Mesenteric fat pad (tissue), 1 donor: ENCODE results near the gene RHCE. TPM values are rescaled to one million over a fixed set of nuclear protein-coding genes. Genes with fewer than 3 reads are reported as not detected.
"Not testable (repeated sequence)": the region's sequence is repeated elsewhere in the genome, so short reads cannot be mapped to it uniquely, and the experiment has no call there.

ENCODE experiments used
- DNase-seq: peaks from one replicate; pipeline ENCODE4 v3.0.0-alpha.2; 2020; ENCODE audit warnings: low spot score
- total RNA-seq: library from RNA; stranded (reverse); fragmentation: NEBNext Ultra II Directional; extraction: Animal tissue kit (Norgen Biotek cat#: 25700); gene quantifications from one replicate; pipeline ENCODE4 v1.2.1, GENCODE V29; 2021
- donor health status: DM: yes; HTN: yes; CAD: no.

RHCE gene
- total RNA-seq, 1 donor from 2014 or later, result not detected

- no peak for DNase-seq
Measured at GRCh38 chr1:25433389-25434186, 13.0 kb upstream of the RHCE start.

DNA sequence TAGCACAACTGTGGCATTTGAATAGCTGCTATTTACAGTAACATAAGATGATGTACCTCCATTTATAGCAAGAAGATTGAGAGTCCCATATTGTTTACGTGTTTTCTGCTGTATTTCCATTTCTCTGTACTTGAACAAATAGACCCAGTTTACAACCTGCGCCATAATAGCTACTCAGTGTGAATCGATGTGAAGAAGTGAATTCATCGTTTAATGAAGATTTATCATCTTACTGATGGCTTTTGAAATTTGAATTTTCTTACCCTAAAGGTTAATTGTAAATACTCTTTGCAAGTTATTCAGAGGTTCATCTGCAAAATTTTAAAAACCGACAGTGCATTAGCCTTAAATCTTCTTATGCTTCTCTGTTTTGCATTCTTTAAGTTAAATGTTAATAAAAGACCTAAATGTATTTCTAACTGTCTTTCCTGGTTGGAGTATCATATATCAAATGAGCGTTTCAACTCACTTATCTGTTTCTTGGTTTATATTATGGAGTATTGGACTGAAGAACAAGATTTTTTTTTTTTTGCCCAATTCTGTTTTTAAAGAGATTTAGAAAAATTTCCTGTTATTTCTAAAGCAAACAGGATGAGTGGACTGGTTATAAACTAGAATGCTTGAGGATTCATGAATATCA is 12.2 kb upstream of the RHCE start:
- DNase-seq, result no peak

DNA sequence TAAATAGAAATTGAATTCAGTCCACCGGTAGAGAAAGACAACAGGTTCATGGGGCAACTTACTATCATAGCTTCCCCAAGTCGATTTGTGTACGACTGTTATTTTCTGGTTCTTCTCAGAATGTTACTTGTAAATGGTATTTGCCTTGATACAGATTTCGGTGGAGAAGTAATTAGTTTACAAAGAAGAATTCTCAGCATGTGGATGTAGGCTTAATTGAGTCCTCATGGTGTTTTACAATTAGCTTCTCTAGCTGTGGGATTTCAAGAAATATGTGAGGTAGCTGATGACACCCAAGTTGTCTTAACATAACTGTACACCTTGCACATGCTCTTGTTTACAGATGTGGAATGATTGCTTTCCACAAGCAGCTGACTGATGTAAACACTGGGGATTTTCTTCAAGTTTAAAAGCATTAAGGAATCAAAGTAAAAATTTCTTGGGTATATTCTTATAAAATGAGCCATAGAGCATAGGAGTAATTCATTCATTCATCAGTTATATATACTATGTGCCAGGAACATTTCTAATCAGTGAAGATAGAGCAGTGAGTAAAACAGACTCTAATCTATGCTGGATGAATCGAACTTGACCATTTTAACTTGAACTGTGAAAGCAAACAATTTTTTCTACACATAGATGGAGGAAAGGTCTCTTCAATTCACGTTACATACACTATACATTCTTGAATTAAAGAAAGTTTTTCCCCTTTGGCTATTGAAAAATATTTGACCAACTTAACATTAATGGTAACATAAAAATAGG is 11.5 kb upstream of the RHCE start:
- no peak for DNase-seq

GRCh38 chr1:25430967-25431881 is 10.6 kb upstream of the RHCE start:
- no peak for DNase-seq

GRCh38 chr1:25430073-25430966 is 9.7 kb upstream of the RHCE start, which contains the start of gene MACO1:
MACO1 (plus strand) TSS chr1:25430897; CDS start chr1:25431099, 202 bp downstream.
- peak; percentile 99 for DNase-seq

DNA sequence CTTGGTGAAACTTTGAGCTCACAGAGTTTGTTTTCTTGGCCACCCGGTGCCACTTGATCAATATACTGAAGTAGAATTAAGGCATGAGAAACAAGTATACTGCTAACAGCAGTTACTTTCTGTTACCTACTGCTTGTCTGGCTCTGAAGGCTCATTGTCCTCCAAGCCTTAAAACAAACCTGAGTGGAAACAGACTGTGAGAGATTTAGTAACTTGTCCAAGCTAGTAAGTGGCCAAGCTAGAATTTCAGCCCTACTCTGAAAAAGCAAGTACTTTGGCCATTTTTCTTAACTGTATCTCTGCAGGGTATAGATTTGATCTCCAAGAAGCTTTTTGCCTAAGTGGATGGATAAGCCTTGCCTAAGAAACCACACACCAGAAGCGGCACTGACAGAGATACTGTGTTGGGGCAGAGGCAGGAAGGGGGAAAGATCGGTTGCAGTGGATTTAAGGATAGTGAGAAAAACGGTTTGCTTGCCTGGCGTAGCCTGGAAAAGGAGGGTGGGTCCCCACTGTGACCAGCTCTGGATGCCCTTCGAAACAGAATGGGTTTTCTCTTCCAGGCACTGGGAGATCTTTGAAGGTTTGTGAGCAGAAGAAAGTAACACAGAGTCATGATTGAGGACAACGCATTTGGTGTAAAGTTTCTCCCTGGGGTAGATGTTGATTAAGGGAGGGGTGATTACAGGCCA is 8.0 kb upstream of the RHCE start:
- DNase-seq, result no peak

DNA sequence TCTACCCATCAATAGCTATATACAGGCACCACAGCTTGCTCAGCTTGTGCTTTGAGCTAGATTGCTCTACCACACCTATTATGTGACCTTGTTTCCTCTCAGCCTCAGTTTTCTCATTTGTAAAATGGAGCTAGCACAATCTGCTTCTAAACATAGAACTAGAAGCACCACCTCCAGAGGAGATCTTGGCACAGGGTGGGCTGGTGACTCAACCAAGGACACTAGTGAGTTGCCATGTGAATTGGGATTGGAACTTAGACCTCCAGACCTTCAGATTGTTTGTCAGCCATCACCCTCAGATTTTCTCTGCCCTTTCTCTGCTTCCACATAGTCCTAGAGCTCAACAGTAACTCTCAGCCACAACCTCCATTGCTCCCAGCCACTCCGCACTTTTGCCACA is 7.1 kb upstream of the RHCE start:
- no peak for DNase-seq

DNA sequence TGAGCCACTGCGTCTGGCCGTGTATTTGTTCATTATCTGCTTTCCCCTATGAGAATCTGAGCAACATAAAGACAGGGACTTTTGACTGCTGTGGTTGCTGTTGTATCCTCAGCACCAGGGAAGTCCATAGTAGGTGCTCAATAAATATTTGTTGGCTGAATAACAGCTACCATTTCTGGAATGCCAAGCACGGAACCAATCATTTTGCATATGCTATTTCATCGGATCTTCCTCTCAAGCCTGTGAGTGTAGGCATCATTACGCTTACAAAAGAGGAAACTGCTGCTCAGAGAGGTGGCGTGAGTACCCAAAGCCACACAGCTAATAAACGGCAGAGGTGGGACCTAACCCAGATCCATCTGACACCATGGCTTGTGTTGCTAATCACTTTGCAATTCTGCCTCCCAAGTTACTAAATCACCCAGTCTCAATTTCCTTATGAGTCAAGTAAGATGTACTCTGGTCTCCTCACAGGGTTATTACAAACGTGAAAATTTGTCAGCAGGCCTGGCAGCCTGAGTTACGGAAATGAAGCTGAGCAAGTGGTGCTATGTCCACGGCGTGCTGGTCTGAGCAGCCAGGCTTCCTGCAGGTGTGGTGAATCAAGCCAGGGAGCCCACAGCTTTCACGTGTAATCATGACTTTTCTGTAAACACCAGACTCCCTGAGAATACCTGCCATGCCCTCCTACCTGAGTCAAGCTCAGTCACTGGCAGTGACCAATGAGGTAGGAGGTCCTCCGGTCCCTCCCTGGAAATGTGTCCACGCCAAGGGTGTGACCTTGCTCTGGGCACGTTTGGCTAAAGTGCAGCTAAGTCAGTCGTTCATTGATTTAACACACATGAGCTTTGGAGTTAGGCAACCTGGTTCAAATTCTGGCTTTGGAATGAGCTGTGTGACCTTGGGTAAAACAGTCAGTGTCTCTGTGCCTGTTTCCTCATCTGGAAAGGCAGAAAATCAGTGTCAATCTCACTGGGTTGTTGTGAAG is 4.8 kb upstream of the RHCE start:
- DNase-seq, result no peak

GRCh38 chr1:25423206-25423605 is 2.6 kb upstream of the RHCE start:
- DNase-seq, result not testable (repeated sequence)

DNA sequence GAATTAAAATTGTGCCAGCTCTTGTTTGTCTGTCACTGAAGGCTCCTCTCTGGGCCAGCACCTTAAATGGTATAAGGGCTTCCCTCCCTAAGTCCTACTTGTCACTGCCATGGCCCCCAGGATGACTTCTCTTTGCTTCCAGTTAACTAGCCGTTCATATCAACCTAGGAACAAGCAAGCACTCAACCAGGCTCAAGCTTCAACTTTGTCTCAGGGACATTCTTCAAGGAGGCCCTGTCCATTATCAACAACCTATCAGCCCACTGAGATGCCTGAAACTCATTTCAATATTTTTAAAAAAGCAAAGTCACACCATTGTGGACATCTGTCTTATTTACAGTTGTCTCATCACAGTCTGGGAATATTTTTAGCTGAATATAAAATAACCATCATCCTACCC is 1.3 kb downstream of the RHCE start:
- not testable (repeated sequence) for DNase-seq

DNA sequence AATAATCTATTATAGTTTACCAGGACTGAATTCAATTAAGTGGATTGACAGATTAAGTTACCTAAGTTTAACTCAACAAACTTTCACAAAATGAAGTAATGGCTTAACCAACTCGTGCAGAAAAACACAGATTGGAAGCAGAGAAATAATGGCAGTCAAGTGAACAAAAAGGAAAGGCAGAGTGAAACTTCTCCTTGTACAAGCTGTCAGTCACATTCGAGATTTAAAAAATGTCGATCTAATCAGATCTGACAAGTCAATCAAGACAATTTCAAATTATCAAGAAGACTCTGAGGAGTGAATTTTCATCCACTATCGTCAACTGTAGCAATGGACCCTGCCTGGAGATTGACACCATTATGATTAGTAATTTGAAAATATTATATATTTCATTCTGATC is 3.3 kb downstream of the RHCE start:
- not testable (repeated sequence) for DNase-seq

GRCh38 chr1:25414578-25414977 is 6.0 kb downstream of the RHCE start:
- not testable (repeated sequence) for DNase-seq

- DNase-seq, result not testable (repeated sequence)
Measured at GRCh38 chr1:25414157-25414556, 6.5 kb downstream of the RHCE start.

GRCh38 chr1:25412872-25413623 is 7.6 kb downstream of the RHCE start:
- not testable (repeated sequence) for DNase-seq

- not testable (repeated sequence) for DNase-seq
Measured at GRCh38 chr1:25409641-25410427, 10.8 kb downstream of the RHCE start.

DNA sequence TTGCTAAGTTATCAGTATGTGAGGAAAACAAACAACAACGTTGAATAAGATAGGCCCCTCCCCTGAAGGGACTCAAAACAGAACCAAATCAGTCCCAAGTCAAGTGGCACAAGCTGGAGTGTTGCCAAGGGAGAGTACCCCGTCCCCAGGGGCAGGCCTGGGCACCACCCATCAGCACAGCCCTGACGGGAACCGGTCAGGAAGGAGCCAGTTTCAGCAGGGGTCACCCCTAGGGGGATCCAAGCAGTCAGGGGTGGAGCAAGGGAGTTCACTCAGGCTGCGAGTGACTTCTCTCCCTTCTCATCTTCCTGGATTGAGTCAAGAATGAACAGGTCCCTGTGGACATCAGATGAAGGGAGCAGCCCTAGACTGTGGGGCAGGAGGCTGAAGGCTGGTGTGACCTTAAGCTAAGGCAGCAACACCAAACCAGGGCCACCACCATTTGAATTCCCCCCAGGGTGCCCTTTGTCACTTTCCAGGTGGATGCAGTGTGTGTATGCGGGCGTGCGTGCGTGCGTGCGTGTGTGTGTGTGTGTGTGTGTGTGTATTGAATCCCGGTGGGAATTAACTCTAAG is 14.8 kb downstream of the RHCE start:
- not testable (repeated sequence) for DNase-seq
